ENCODE data around the gene CAV2. TPM values are rescaled to one million over a fixed set of nuclear protein-coding genes. Genes with fewer than 3 reads are reported as not detected.

The CAV2 gene
- 10 to 100 TPM; 12.5 to 51.0 (median 36.0) TPM for total RNA-seq
- long read RNA-seq, partial matches to known transcripts = 0 of 4 reads
- long read RNA-seq, other reads (novel, unspliced or antisense) = 0 of 4 reads

GRCh38 chr7:116499168-116500077, at the start of gene CAV2:
Gene CAV2 (plus strand): TSS chr7:116499738. CDS start chr7:116499782, 44 bp downstream.
- Histone ChIP-seq H3K36me3 (no peaks in the 10 kb centered on the region), H3K27me3 (no peaks in the 10 kb centered on the region), H3K4me1 (peaks cover 0 to 18% (median 7%) of the 10 kb centered on the region in 4 donors), H3K4me3 (peak within 1 kb of the TSS; percentile 70 to 86 (median 77)), H3K9me3 (no peaks in the 10 kb centered on the region), H3K27ac (peak within 1 kb of the TSS; percentile 72 to 91 (median 91))
- DNase-seq (peak; percentile 69 to 86 (median 84)), ATAC-seq (peak; percentile 67 to 94 (median 88))
- WGBS (ENCODE audit: insufficient coverage, low coverage, low lambda C conversion rate, missing lambda C conversion rate) = 5% methylated on average over 11 of the region's 86 CpGs
- intact Hi-C loops (cut with DNase I) = no loop called here
- TF ChIP-seq CTCF (IDR thresholded peaks at IDR 0.05) (no peak), POLR2A (IDR thresholded peaks at IDR 0.05) (peak; percentile 65)

GRCh38 chr7:116449950-116450349, 49.6 kb upstream of the CAV2 start:
- Histone ChIP-seq H3K9me3 (no peaks in the 10 kb centered on the region), H3K4me1 (no peaks in the 10 kb centered on the region), H3K4me3 (no peak overlapping the region), H3K27ac (no peak overlapping the region), H3K27me3 (no peaks in the 10 kb centered on the region), H3K36me3 (no peaks in the 10 kb centered on the region)
- DNase-seq (no peak), ATAC-seq (no peak)
- WGBS (ENCODE audit: insufficient coverage, low coverage, low lambda C conversion rate, missing lambda C conversion rate) = 46% methylated on average over 4 of the region's 4 CpGs
- TF ChIP-seq CTCF (IDR thresholded peaks at IDR 0.05) (no peak), POLR2A (IDR thresholded peaks at IDR 0.05) (no peak)
- intact Hi-C loops (cut with DNase I) = no loop called here

- no peak for TF ChIP-seq POLR2A (IDR thresholded peaks at IDR 0.05)
- H3K4me3 ChIP-seq = no peak overlapping the region
- no peaks in the 10 kb centered on the region for H3K9me3 ChIP-seq
- H3K27ac ChIP-seq = no peak overlapping the region
- no peaks in the 10 kb centered on the region for H3K27me3 ChIP-seq
- H3K36me3 ChIP-seq = no peaks in the 10 kb centered on the region
- ATAC-seq (peak in 1 of 4 donors; percentile 30), DNase-seq (no peak)
- H3K4me1 ChIP-seq = no peaks in the 10 kb centered on the region
- 83% methylated on average over 2 of the region's 2 CpGs for WGBS (ENCODE audit: insufficient coverage, low coverage, low lambda C conversion rate, missing lambda C conversion rate)
- intact Hi-C loops (cut with DNase I) = no loop called here
Measured at GRCh38 chr7:116451957-116452729, 47.4 kb upstream of the CAV2 start.

GRCh38 chr7:116454377-116454776, 45.2 kb upstream of the CAV2 start:
- H3K4me1 ChIP-seq = no peaks in the 10 kb centered on the region
- WGBS (ENCODE audit: insufficient coverage, low coverage, low lambda C conversion rate, missing lambda C conversion rate) = 97% methylated on average over 2 of the region's 2 CpGs
- H3K4me3 ChIP-seq = no peak overlapping the region
- intact Hi-C loops (cut with DNase I) = no loop called here
- ATAC-seq (no peak), DNase-seq (no peak)
- no peak overlapping the region for H3K27ac ChIP-seq
- H3K36me3 ChIP-seq = no peaks in the 10 kb centered on the region
- no peaks in the 10 kb centered on the region for H3K9me3 ChIP-seq
- H3K27me3 ChIP-seq = no peaks in the 10 kb centered on the region
- TF ChIP-seq POLR2A (IDR thresholded peaks at IDR 0.05) (no peak), CTCF (IDR thresholded peaks at IDR 0.05) (no peak)

All from right lobe of liver (tissue), 6 donors.